Body of pancreas (tissue), 4 donors: ENCODE results near the gene DBNL. TPM values are rescaled to one million over a fixed set of nuclear protein-coding genes. Genes with fewer than 3 reads are reported as not detected.

Experiments
- ATAC-seq: fragments of 150-250 bp; one replicate; pipeline ENCODE4 v1.9.1; 2016
- DNase-seq, 4 donors: peaks; one replicate each; pipeline ENCODE4 v3.0.0-alpha.2; 2019
- H3K27ac ChIP-seq, 4 donors: fragments of 200-600 bp; sonication (generic); 1 replicate in 3 of 4; 2 replicates in 1 of 4; pipeline versions ENCODE4 v1.5.1 to v1.6.1; 2016 to 2019; ENCODE audit warnings: mild to moderate bottlenecking in 1 of 4, mixed read lengths in 1 of 4, moderate library complexity in 1 of 4
- H3K27me3 ChIP-seq, 2 donors: fragments of 200-600 bp; sonication (generic); one replicate each; pipeline ENCODE4 v1.6.0; 2016; ENCODE audit warnings: mild to moderate bottlenecking in 1 of 2
- H3K36me3 ChIP-seq, 2 donors: fragments of 200-600 bp; sonication (generic); replicated peaks in 1 of 2; 2 replicates each; pipeline ENCODE4 v1.5.1; 2016; ENCODE audit warnings: low read depth in 2 of 2; ENCODE audit not compliant: insufficient read depth in 1 of 2
- H3K4me1 ChIP-seq: fragments of 200-600 bp; sonication (generic); one replicate; pipeline ENCODE4 v1.6.0; 2016
- H3K4me3 ChIP-seq, 2 donors: fragments of 200-600 bp; sonication (generic); 1 replicate in 1 of 2; 2 replicates in 1 of 2; pipeline ENCODE4 v1.5.1; 2016 to 2019
- H3K9me3 ChIP-seq, 3 donors: fragments of 200-600 bp; sonication (generic); 1 replicate in 2 of 3; 2 replicates in 1 of 3; pipeline ENCODE4 v1.5.1; 2016
- CTCF ChIP-seq, 7 experiments: fragments of 450-650 bp in 4 of 7; fragments of 200-600 bp in 3 of 7; sonication (generic) in 3 of 7; IDR thresholded peaks; one replicate each; pipeline ENCODE4 v1.5.1; 2016 to 2019; ENCODE audit warnings: antibody characterized with exemption in 7 of 7
- POLR2A ChIP-seq, 3 donors: fragments of 450-650 bp; IDR thresholded peaks; one replicate each; pipeline ENCODE4 v1.6.1; 2016; ENCODE audit warnings: antibody characterized with exemption in 3 of 3, mild to moderate bottlenecking in 2 of 3
- WGBS, 2 donors: methylation state at CpG; one replicate each; pipeline ENCODE4 v1.1.5; 2017; 5-methylcytosine and 5-hydroxymethylcytosine counted together
- intact Hi-C: fragments of 100-400 bp; cut with DNase I; formaldehyde crosslinking; loops from one replicate; pipeline ENCODE4 v1.15.1; 2023
- total RNA-seq, 2 donors: library from RNA; depleted of rRNA; stranded (reverse); fragments of >200 nt; gene quantifications; one replicate each; pipeline ENCODE4 v1.1.0, GENCODE V29; 2016

The DBNL gene
- total RNA-seq, 2 donors from 2014 or later: 62.0 to 96.6 TPM

DNA sequence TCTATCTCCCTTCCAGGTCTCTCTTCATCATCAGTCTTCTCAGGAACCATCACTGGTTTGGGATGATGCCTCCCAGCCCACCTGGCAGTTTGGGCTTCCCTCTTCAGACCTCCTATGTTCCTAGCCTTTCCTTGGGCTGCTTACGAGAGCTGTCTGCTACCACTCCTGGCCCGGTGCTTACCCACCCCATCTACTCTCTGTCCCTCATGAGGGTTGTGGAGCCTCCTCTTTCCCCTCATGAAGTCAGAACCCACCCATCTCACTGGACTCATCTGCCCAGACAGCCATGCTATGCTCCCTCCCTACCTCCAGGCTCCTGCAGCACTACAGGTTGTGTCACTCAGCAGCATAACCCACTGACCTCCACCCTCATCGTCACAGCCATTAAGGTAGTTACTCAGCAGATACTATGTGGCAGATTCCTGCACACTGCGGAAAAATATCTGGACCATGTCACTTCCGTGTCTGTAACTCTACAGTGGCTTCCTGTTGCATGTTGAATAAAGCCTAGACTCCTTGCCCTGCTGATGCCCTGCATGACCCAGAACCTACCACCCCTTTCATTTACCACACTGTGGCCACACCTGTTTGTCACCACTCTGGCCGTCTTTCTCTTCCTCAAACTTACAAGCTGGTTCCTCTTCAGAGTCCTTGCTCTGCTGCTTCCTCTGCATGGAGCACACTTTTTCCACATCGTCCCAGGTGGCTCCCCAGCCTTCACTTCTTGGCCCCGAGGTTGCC is 2.0 kb downstream of the DBNL start:
- ATAC-seq (no peak), DNase-seq (peak in 1 of 4 donors; percentile 40)
- intact Hi-C loops: no loop called here
- Histone ChIP-seq H3K36me3 (peaks cover 0 to 2% of the 10 kb centered on the region in 2 donors), H3K9me3 (no peaks in the 10 kb centered on the region), H3K4me3 (no peak overlapping the region), H3K27ac (peak overlapping the region in 1 of 4 donors; percentile 0), H3K27me3 (no peaks in the 10 kb centered on the region), H3K4me1 (peaks cover 31% of the 10 kb centered on the region)
- WGBS, 2 donors: 72 to 79% methylated on average over 8 of the region's 8 CpGs
- TF ChIP-seq CTCF (IDR thresholded peaks at IDR 0.05): no peak
- no peak for TF ChIP-seq POLR2A (IDR thresholded peaks at IDR 0.05)

GRCh38 chr7:44048031-44048795 is 3.7 kb downstream of the DBNL start:
- TF ChIP-seq CTCF (IDR thresholded peaks at IDR 0.05): no peak
- no peak for TF ChIP-seq POLR2A (IDR thresholded peaks at IDR 0.05)
- intact Hi-C loops: no loop called here

DNA sequence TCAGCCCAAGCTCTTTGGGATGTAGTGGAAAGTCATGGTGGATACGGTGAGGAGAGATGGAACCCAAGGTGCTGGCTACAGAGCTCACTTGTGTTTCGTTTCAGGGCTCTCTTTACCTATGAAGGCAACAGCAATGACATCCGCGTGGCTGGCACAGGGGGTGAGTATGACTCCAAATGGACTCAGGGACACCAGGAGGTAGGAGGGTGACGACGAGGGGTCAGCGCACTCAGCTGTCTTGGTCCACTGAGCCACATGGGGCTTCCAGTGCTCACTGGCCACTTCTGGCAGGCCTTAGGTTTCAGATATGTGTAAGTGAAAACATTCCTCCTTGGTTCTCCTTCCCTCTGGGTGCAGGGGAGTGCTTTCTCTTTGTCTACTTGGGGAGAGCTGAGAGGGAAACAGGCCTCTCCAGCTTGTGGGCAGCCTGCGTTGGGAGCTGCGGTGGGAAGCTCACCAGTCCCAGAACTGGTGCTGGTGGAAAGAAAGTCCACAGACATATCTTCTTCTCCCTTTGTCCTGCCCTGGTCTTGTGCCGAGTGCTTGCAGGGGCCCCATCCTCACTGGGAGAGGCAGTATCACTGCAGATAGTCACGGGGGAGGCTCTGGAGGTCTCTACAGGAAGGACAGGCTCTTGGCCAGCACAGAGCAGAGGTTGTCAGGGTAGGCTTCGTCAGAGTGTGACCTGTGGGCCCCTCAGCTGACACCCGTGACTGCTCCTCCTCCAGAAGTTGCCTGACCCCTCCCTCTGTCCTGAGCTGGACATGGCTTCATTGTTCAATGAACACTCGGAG is 5.8 kb downstream of the DBNL start:
- no peak for DNase-seq
- no peaks in the 10 kb centered on the region for H3K27me3 ChIP-seq
- H3K27ac ChIP-seq: no peak overlapping the region
- WGBS, 2 donors: 86 to 95% methylated on average over 12 to 14 of the region's 14 CpGs
- no peaks in the 10 kb centered on the region for H3K9me3 ChIP-seq
- intact Hi-C loops: no loop called here
- H3K4me3 ChIP-seq: no peak overlapping the region
- TF ChIP-seq CTCF (IDR thresholded peaks at IDR 0.05) (no peak), POLR2A (IDR thresholded peaks at IDR 0.05) (no peak)
- peaks cover 0 to 17% of the 10 kb centered on the region in 2 donors for H3K36me3 ChIP-seq
- ATAC-seq: no peak
- peaks cover 19% of the 10 kb centered on the region for H3K4me1 ChIP-seq

More at GRCh38 chr7:44048031-44048795, 3.7 kb downstream of the DBNL start:
- H3K4me1 ChIP-seq: peaks cover 31% of the 10 kb centered on the region
- DNase-seq: no peak
- 93% methylated on average over 6 to 7 of the region's 7 CpGs for WGBS, 2 donors
- no peaks in the 10 kb centered on the region for H3K27me3 ChIP-seq
- H3K27ac ChIP-seq: no peak overlapping the region
- ATAC-seq: no peak
- no peaks in the 10 kb centered on the region for H3K9me3 ChIP-seq
- peaks cover 0 to 14% of the 10 kb centered on the region in 2 donors for H3K36me3 ChIP-seq
- H3K4me3 ChIP-seq: no peak overlapping the region

DNA sequence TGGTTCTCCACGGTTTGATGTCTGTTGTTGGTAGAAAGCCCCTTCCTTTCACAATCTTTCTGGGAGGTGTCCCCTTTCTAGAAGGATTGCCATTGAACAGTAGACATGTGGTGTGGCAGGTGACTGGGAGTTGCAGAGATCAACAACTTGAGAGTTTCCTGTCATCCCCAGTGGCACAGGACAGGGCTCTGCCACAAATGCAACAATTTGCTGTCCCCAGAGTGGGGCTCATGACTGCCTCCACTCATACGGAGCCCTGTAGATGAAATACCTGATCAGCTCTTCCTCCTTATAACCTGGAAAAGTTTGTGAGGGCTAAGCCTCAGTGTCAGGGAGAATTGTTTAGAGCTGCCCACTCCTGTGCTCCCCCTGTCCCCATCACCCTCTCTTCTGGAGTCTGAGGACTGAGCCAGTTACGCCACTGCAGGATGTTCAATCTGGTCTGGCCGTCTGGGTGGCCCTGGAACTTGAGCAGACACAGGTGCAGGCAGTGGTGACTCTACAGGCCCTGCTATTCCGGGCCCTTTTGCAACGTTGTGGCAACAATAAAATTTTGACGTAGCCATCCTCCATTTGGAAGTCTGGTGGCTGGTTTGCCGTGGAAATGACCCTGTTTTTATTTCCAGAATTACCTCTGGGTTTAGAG is 6.5 kb downstream of the DBNL start:
- H3K4me1 ChIP-seq: peaks cover 12% of the 10 kb centered on the region
- WGBS, 2 donors: 82 to 84% methylated on average over 7 to 8 of the region's 8 CpGs
- H3K4me3 ChIP-seq: no peak overlapping the region
- H3K36me3 ChIP-seq: peaks cover 0 to 17% of the 10 kb centered on the region in 2 donors
- ATAC-seq (no peak), DNase-seq (no peak)
- TF ChIP-seq CTCF (IDR thresholded peaks at IDR 0.05) (no peak), POLR2A (IDR thresholded peaks at IDR 0.05) (no peak)
- H3K27me3 ChIP-seq: no peaks in the 10 kb centered on the region
- intact Hi-C loops: no loop called here
- no peaks in the 10 kb centered on the region for H3K9me3 ChIP-seq
- H3K27ac ChIP-seq: no peak overlapping the region
